SK-N-SH (cell line): Measurements from ENCODE around the gene MAPK6. TPM values are rescaled to one million over a fixed set of nuclear protein-coding genes. Genes with fewer than 3 reads are reported as not detected.
A peak's percentile ranks its signal among the peaks of the same experiment; 100 is the strongest.

Experiments
- CTCF ChIA-PET: fragments of 300-600, 350-600 bp; formaldehyde crosslinking; extraction: SDS; loops from one replicate; lab custom pipeline; 2021; lab: Yijun Ruan, JAX
- POLR2A ChIA-PET: fragments of 350-600 bp; sonication (Branson Sonifier 250); formaldehyde crosslinking; extraction: SDS; loops from one replicate; lab custom pipeline; 2020; ENCODE audit warnings: antibody characterized with exemption, inconsistent platforms; lab: Yijun Ruan, JAX
- DNase-seq: peaks from one replicate; pipeline ENCODE4 v3.0.0; 2012
- H2AFZ ChIP-seq: fragments of 200-600 bp; sonication (generic); 2 replicates; pipeline ENCODE4 v1.8.1; 2016; ENCODE audit warnings: antibody characterized with exemption, mild to moderate bottlenecking, low read depth
- H3F3A ChIP-seq: fragments of 200-600 bp; sonication (generic); replicated peaks from 2 replicates; pipeline ENCODE3; 2016; ENCODE audit warnings: antibody characterized with exemption, mild to moderate bottlenecking; ENCODE audit not compliant: insufficient read depth
- H3K27ac ChIP-seq, 2 experiments: fragments of 200-500 bp in 1 of 2; fragments of 200-600 bp in 1 of 2; sonication (Bioruptor generic) in 1 of 2; sonication (generic), shearing (Covaris generic) in 1 of 2; 2 replicates each; pipeline versions ENCODE4 v1.5.1 to v1.6.1; 2014 to 2016; ENCODE audit warnings: low read depth in 2 of 2, inconsistent platforms in 1 of 2, low read length in 1 of 2, mild to moderate bottlenecking in 1 of 2, mixed read lengths in 1 of 2
- H3K27me3 ChIP-seq: fragments of 200-600 bp; sonication (generic), shearing (Covaris generic); 2 replicates; pipeline ENCODE4 v1.6.1; 2016; ENCODE audit warnings: mixed run types; ENCODE audit not compliant: insufficient read depth
- H3K36me3 ChIP-seq, 2 experiments: fragments of 200-500 bp in 1 of 2; fragments of 200-600 bp in 1 of 2; sonication (Bioruptor generic) in 1 of 2; sonication (generic) in 1 of 2; replicated peaks in 1 of 2; 2 replicates each; pipeline versions ENCODE3 to v1.5.1; 2014 to 2016; ENCODE audit warnings: low read length in 1 of 2, mild to moderate bottlenecking in 1 of 2; ENCODE audit not compliant: insufficient read depth in 2 of 2, control insufficient read depth in 1 of 2
- H3K4me1 ChIP-seq, 2 experiments: fragments of 200-500 bp in 1 of 2; fragments of 200-600 bp in 1 of 2; sonication (Bioruptor generic) in 1 of 2; sonication (generic), shearing (Covaris generic) in 1 of 2; 2 replicates each; pipeline versions ENCODE4 v1.5.1 to v1.6.1; 2014 to 2016; ENCODE audit warnings: low read depth in 1 of 2, low read length in 1 of 2, mixed run types in 1 of 2; ENCODE audit not compliant: insufficient read depth in 2 of 2, control insufficient read depth in 1 of 2
- H3K4me2 ChIP-seq: fragments of 200-600 bp; sonication (generic), shearing (Covaris generic); 2 replicates; pipeline ENCODE4 v1.6.1; 2017; ENCODE audit warnings: mixed run types
- H3K4me3 ChIP-seq, 2 experiments: fragments of 200-500 bp in 1 of 2; fragments of 200-600 bp in 1 of 2; sonication (Bioruptor generic) in 1 of 2; sonication (generic), shearing (Covaris generic) in 1 of 2; 2 replicates each; pipeline versions ENCODE4 v1.5.1 to v1.8.1; 2014 to 2016; ENCODE audit warnings: low read depth in 2 of 2, inconsistent platforms in 1 of 2, low read length in 1 of 2, mild to moderate bottlenecking in 1 of 2, mixed read lengths in 1 of 2, moderate library complexity in 1 of 2
- H3K79me2 ChIP-seq: fragments of 200-600 bp; sonication (generic); 2 replicates; pipeline ENCODE4 v1.8.1; 2017; ENCODE audit warnings: mild to moderate bottlenecking; ENCODE audit not compliant: insufficient read depth
- H3K9ac ChIP-seq: fragments of 200-600 bp; sonication (generic); 2 replicates; pipeline ENCODE4 v1.6.1; 2017; ENCODE audit warnings: mixed run types
- H3K9me2 ChIP-seq: fragments of 200-600 bp; sonication (generic); 2 replicates; pipeline ENCODE4 v1.6.1; 2017; ENCODE audit warnings: mixed run types
- H3K9me3 ChIP-seq: fragments of 200-600 bp; sonication (generic); 2 replicates; pipeline ENCODE4 v1.6.1; 2017; ENCODE audit warnings: mixed run types, mild to moderate bottlenecking, moderate library complexity
- H4K20me1 ChIP-seq: fragments of 200-600 bp; sonication (generic); 2 replicates; pipeline ENCODE4 v1.6.1; 2017; ENCODE audit warnings: mild to moderate bottlenecking, mixed run types; ENCODE audit not compliant: insufficient read depth
- EP300 ChIP-seq, 2 experiments: IDR thresholded peaks; 2 replicates each; pipeline versions ENCODE4 v1.4.0 to v1.6.1; 2012; ENCODE audit warnings: borderline replicate concordance in 1 of 2, low read depth in 1 of 2, low read length in 1 of 2
- EZH2phosphoT487 ChIP-seq: fragments of 200-600 bp; sonication (generic); IDR thresholded peaks from 2 replicates; pipeline ENCODE4 v1.6.1; 2017; ENCODE audit warnings: low read depth, mixed run types, mild to moderate bottlenecking, antibody characterized with exemption, moderate library complexity, borderline replicate concordance
- FOXJ3 ChIP-seq: sonication (generic); formaldehyde crosslinking; IDR thresholded peaks from 2 replicates; pipeline ENCODE4 v1.5.1; 2020; ENCODE audit warnings: mild to moderate bottlenecking, missing genetic modification reagents
- IRF3 ChIP-seq: fragments of 150-350 bp; IDR thresholded peaks from 2 replicates; pipeline ENCODE4 v1.6.1; 2016; ENCODE audit warnings: mild to moderate bottlenecking, low read depth, low read length
- MAX ChIP-seq: IDR thresholded peaks from 2 replicates; pipeline ENCODE4 v1.4.0; 2012; ENCODE audit warnings: low read depth
- MXI1 ChIP-seq: IDR thresholded peaks from 2 replicates; pipeline ENCODE4 v1.6.1; 2012; ENCODE audit warnings: mild to moderate bottlenecking, low read depth, low read length, improper control_type of control experiment
- NFIC ChIP-seq: IDR thresholded peaks from 2 replicates; pipeline ENCODE4 v1.4.0; 2012; ENCODE audit warnings: borderline replicate concordance
- POLR2AphosphoS5 ChIP-seq: IDR thresholded peaks from 2 replicates; pipeline ENCODE4 v1.6.1; 2012; ENCODE audit warnings: low read depth, low read length
- RCOR1 ChIP-seq: fragments of 150-350 bp; IDR thresholded peaks from 2 replicates; pipeline ENCODE4 v1.6.1; 2017; ENCODE audit warnings: antibody characterized with exemption, low read length
- REST ChIP-seq: IDR thresholded peaks from 2 replicates; pipeline ENCODE4 v1.6.1; 2012; ENCODE audit warnings: mild to moderate bottlenecking, low read depth, low read length, moderate library complexity
- RFX5 ChIP-seq: IDR thresholded peaks from 2 replicates; pipeline ENCODE4 v1.6.1; 2012; ENCODE audit warnings: mild to moderate bottlenecking, improper control_type of control experiment, low read length
- TAF1 ChIP-seq: IDR thresholded peaks from 2 replicates; pipeline ENCODE4 v1.6.1; 2012; ENCODE audit warnings: low read depth, mild to moderate bottlenecking, low read length, moderate library complexity, borderline replicate concordance
- WGBS: methylation state at CpG from one replicate; pipeline ENCODE4 v1.1.6; 2017; ENCODE audit warnings: low lambda C conversion rate; 5-methylcytosine and 5-hydroxymethylcytosine counted together
- polyA plus RNA-seq, 3 experiments: library from polyadenylated mRNA; depleted of rRNA; stranded (reverse); fragments of >200 nt; gene quantifications; 2 replicates each; pipeline ENCODE4 v1.2.3, GENCODE V29; 2012
- TF ChIP-seq, protein P1 (sequence below): IDR thresholded peaks from 2 replicates; pipeline ENCODE4; 2012
- TF ChIP-seq, protein P2 (sequence below): IDR thresholded peaks from 2 replicates; pipeline ENCODE4 v1.4.0; 2012; ENCODE audit warnings: low read depth, borderline replicate concordance

The MAPK6 gene
- polyA plus RNA-seq, 1 of the 3 experiments (the other 2 are of a cell fraction), result 16.9 TPM

GRCh38 chr15:52052066-52052935, 33.3 kb downstream of the MAPK6 start:
- TF ChIP-seq EP300 (IDR thresholded peaks at IDR 0.05; ENCODE audit: borderline replicate concordance in 1 of 2, low read depth in 1 of 2, low read length in 1 of 2) (0 out of 4 replicates have a peak, but pooled peaks of 1 of the 2 experiments have one; percentile 21), EZH2phosphoT487 (no peak), MAX (no peak), POLR2AphosphoS5 (no peak)
- TF ChIP-seq, protein P1, sequence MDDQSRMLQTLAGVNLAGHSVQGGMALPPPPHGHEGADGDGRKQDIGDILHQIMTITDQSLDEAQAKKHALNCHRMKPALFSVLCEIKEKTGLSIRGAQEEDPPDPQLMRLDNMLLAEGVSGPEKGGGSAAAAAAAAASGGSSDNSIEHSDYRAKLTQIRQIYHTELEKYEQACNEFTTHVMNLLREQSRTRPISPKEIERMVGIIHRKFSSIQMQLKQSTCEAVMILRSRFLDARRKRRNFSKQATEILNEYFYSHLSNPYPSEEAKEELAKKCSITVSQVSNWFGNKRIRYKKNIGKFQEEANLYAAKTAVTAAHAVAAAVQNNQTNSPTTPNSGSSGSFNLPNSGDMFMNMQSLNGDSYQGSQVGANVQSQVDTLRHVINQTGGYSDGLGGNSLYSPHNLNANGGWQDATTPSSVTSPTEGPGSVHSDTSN, result 0 out of 2 replicates have a peak, but pooled peaks have one; percentile 5
- Histone ChIP-seq H3K9me2 (no peaks in the 10 kb centered on the region), H3K79me2 (peaks cover 92% of the 10 kb centered on the region), H3K27me3 (no peaks in the 10 kb centered on the region), H3K4me3 (no peak overlapping the region), H3K27ac (peak overlapping the region in 1 of 2 experiments; percentile 9; a peak in 1 of 4 replicates), H3K9me3 (no peaks in the 10 kb centered on the region), H3F3A (peaks cover 12% of the 10 kb centered on the region), H3K4me1 (peaks cover 0 to 9% of the 10 kb centered on the region in 2 experiments; a peak in 1 of 4 replicates), H4K20me1 (peaks cover 7% of the 10 kb centered on the region; the same call in 1 of the 2 replicates), H3K36me3 (peaks cover 22 to 90% of the 10 kb centered on the region in 2 experiments), H3K4me2 (no peak overlapping the region), H2AFZ (no peak overlapping the region), H3K9ac (no peak overlapping the region)
- ChIA-PET CTCF (no interaction called here), POLR2A (no interaction called here)
- no peak for DNase-seq
- WGBS, result 96% methylated on average over 4 of the region's 4 CpGs

DNA sequence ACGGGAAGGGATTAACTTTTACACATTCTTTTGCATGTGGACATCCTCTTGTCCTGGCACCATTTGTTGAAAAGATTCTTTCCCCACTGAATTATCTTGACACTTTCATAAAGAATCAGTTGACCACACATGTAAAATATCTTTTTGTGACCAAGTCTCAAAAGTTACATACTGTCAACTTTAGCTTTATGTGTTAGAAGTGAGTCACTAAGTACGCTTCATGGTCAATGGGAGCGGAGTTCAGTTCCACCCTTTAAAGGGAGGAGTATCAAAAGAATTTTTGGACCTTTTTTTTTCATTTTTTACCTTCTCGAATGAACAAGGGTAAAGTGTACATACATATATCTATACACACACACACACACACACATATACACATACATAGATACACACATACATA, 35.4 kb downstream of the MAPK6 start:
- Histone ChIP-seq H3F3A (peaks cover 8% of the 10 kb centered on the region), H3K27ac (no peak overlapping the region), H3K27me3 (no peaks in the 10 kb centered on the region), H3K9me3 (no peaks in the 10 kb centered on the region), H3K4me2 (no peak overlapping the region), H3K9ac (no peak overlapping the region), H3K79me2 (peaks cover 89% of the 10 kb centered on the region), H3K9me2 (no peaks in the 10 kb centered on the region), H2AFZ (no peak overlapping the region), H3K4me3 (no peak overlapping the region), H4K20me1 (peaks cover 7% of the 10 kb centered on the region; the same call in 1 of the 2 replicates), H3K4me1 (peaks cover 0 to 9% of the 10 kb centered on the region in 2 experiments; a peak in 1 of 4 replicates), H3K36me3 (peaks cover 31 to 95% of the 10 kb centered on the region in 2 experiments)
- ChIA-PET CTCF (interaction anchor here (1.7 kb wide), 1 partner anchor 25 kb away, joined by 5 read pairs; no protein-coding TSS in a partner anchor), POLR2A (no interaction called here)
- DNase-seq, result no peak
- 94% methylated on average over 4 of the region's 4 CpGs for WGBS
- TF ChIP-seq REST, result no peak
- TF ChIP-seq RFX5, result no peak
- no peak for TF ChIP-seq FOXJ3 (CRISPR knock-in tag)
- TF ChIP-seq MXI1, result no peak
- no peak for TF ChIP-seq NFIC
- TF ChIP-seq TAF1, result no peak
- TF ChIP-seq RCOR1, result no peak
- TF ChIP-seq MAX, result no peak
- TF ChIP-seq EP300 (IDR thresholded peaks at IDR 0.05; ENCODE audit: borderline replicate concordance in 1 of 2, low read depth in 1 of 2, low read length in 1 of 2), result no peak
- TF ChIP-seq, protein P2, sequence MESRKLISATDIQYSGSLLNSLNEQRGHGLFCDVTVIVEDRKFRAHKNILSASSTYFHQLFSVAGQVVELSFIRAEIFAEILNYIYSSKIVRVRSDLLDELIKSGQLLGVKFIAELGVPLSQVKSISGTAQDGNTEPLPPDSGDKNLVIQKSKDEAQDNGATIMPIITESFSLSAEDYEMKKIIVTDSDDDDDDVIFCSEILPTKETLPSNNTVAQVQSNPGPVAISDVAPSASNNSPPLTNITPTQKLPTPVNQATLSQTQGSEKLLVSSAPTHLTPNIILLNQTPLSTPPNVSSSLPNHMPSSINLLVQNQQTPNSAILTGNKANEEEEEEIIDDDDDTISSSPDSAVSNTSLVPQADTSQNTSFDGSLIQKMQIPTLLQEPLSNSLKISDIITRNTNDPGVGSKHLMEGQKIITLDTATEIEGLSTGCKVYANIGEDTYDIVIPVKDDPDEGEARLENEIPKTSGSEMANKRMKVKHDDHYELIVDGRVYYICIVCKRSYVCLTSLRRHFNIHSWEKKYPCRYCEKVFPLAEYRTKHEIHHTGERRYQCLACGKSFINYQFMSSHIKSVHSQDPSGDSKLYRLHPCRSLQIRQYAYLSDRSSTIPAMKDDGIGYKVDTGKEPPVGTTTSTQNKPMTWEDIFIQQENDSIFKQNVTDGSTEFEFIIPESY, result no peak
- TF ChIP-seq EZH2phosphoT487, result no peak
- no peak for TF ChIP-seq POLR2AphosphoS5
- no peak for TF ChIP-seq IRF3
